D721Med (cell line): ENCODE results near the gene GUSB.
"Not testable (repeated sequence)": the region's sequence is repeated elsewhere in the genome, so short reads cannot be mapped to it uniquely, and the experiment has no call there.

ENCODE experiments used
- DNase-seq: peaks from one replicate; pipeline ENCODE4 v3.0.0; 2011; ENCODE audit warnings: low spot score; ENCODE audit not compliant: insufficient read length
- FAIRE-seq: peaks from 2 replicates; lab custom pipeline; 2011; peaks lifted over from hg19 to GRCh38; lab: Jason Lieb, UNC
- CTCF ChIP-seq: IDR thresholded peaks from 2 replicates; pipeline ENCODE4 v1.5.1; 2012; ENCODE audit warnings: mild to moderate bottlenecking, control low read depth; ENCODE audit not compliant: insufficient read depth; ENCODE audit errors: missing control alignments

The GUSB gene

DNA sequence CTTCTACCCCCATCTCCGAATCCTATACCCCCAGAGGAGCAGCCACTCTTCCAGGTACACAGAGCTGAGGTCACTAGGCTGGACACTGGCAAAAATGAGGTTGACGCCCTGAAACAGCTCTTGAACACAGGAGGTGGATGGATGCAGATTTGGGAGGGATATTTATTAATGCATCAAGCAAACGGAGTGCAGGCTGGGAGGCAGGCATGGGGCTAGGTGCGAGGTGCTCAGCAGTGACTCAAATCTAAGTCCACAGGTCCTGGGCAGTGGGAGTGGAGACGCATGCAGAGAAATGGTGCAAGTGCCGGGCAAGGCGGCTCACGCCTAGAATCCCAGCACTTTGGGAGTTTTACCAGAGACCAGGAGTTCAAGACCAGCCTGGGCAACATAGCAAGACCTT lies 11.0 kb downstream of the GUSB start:
- TF ChIP-seq CTCF = no peak
- FAIRE-seq (no peak), DNase-seq (no peak)

GRCh38 chr7:65968256-65969185 lies 13.5 kb downstream of the GUSB start:
- DNase-seq (no peak), FAIRE-seq (no peak)
- TF ChIP-seq CTCF = no peak

DNA sequence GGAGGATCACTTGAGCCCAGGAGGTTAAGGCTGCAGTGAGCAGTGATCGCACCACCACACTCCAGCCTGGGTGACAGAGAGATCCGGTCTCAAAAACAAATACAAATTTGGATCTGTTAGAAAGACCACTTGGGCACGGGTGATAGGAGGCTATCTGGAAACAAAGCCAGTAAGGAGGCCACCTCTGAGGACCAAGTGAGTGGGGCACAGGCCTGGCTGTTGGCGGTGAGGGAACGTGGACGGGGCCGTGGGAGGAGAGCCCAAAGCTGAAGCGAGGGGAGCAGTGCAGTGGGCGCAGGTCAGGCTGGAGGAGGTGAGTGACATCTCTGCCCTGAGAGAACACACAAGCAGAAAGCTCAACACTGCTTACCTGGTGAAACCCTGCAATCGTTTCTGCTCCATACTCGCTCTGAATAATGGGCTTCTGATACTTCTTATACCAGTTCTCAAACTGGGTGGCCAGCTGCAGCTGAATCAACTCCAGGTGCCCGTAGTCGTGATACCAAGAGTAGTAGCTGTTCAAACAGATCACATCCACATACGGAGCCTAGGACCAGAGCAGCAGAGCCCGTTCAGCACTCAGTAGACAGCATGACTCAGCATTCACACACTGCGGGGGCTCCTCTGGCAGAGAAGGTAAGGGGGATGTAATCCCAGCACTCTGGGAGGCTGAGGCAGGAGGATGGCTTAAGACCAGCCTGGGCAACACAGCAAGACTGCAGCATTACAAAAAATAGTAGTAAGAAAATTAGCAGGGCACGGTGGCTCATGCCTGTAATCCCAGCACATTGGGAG lies 14.5 kb downstream of the GUSB start:
- no peak for DNase-seq
- FAIRE-seq = no peak

GRCh38 chr7:65966146-65966545 lies 15.9 kb downstream of the GUSB start:
- FAIRE-seq = no peak
- TF ChIP-seq CTCF = no peak
- no peak for DNase-seq

More for the DNA sequence above, 14.5 kb downstream of the GUSB start:
- TF ChIP-seq CTCF = no peak

DNA sequence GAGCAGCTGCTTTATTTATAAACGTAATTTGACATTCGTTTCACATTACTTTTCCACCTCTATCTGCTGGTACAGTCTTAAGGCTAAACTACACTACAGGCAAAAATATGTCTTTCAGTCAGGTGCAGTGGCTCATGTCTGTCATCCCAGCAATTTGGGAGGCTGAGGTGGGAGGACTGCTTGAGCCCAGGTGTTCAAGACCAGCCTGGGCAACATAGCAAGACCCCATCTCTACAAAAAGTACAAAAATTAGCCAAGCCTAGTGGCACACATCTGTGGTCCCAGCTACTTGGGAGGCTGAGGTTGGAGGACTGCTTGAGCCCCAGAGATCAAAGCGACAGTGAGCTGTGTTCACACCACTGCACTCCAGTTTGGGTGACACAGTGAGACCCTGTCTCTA lies 17.3 kb downstream of the GUSB start:
- DNase-seq, FAIRE-seq: not testable (repeated sequence)

DNA sequence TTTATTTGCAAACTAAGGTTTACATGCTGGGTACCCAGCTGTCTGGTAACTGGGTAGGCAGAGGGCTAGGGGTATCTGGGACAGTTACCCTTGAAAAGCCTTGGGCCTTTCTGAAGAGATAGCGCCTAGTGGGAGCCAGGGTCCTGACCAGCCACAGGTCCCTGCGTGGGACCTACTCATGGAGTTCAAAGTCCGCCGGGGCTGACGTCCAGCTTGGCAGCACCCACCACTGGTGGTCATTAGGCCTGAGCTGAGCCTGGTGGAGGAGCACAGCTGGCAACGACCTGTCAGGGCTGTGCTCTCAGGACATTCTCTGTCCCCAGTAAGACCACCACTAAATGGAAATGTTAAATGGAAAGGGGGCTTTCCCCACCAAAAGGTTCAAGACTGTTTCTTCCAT lies 20.0 kb downstream of the GUSB start:
- DNase-seq (no peak), FAIRE-seq (no peak)
- TF ChIP-seq CTCF = no peak

GRCh38 chr7:65960351-65961074 lies 21.5 kb downstream of the GUSB start:
- no peak for TF ChIP-seq CTCF
- FAIRE-seq (no peak), DNase-seq (no peak)
